ENCODE data around the gene MRO.
"Not testable (repeated sequence)": the region's sequence is repeated elsewhere in the genome, so short reads cannot be mapped to it uniquely, and the experiment has no call there.

The MRO gene

GRCh38 chr18:50859793-50860555, 40.2 kb upstream of the MRO start:
- Mint-ChIP-seq H3K36me3 (ENCODE audit: low read depth) (no peaks in the 10 kb centered on the region), H3K4me3 (no peak overlapping the region), H3K9me3 (no peaks in the 10 kb centered on the region), H3K4me1 (no peaks in the 10 kb centered on the region), H3K27me3 (ENCODE audit: low read depth) (peaks cover 5% of the 10 kb centered on the region), H3K27ac (peak overlapping the region in 1 of 3 experiments; percentile 6)
- no peak for TF ChIP-seq CTCF (IDR thresholded peaks at IDR 0.05; ENCODE audit: unreplicated experiment in 3 of 3)

GRCh38 chr18:50857694-50858093, 37.9 kb upstream of the MRO start:
- Mint-ChIP-seq H3K4me3 (no peak overlapping the region), H3K9me3 (no peaks in the 10 kb centered on the region), H3K27ac (no peak overlapping the region), H3K36me3 (ENCODE audit: low read depth) (no peaks in the 10 kb centered on the region), H3K4me1 (no peaks in the 10 kb centered on the region), H3K27me3 (ENCODE audit: low read depth) (peaks cover 5% of the 10 kb centered on the region)
- TF ChIP-seq CTCF (IDR thresholded peaks at IDR 0.05; ENCODE audit: unreplicated experiment in 3 of 3) = no peak

- not testable (repeated sequence) for H3K36me3 Mint-ChIP-seq (ENCODE audit: low read depth); H3K9me3 Mint-ChIP-seq; H3K27me3 Mint-ChIP-seq (ENCODE audit: low read depth); H3K4me3 Mint-ChIP-seq; H3K4me1 Mint-ChIP-seq; H3K27ac Mint-ChIP-seq
These were observed 37.4 kb upstream of the MRO start for GRCh38 chr18:50857166-50857565.

DNA sequence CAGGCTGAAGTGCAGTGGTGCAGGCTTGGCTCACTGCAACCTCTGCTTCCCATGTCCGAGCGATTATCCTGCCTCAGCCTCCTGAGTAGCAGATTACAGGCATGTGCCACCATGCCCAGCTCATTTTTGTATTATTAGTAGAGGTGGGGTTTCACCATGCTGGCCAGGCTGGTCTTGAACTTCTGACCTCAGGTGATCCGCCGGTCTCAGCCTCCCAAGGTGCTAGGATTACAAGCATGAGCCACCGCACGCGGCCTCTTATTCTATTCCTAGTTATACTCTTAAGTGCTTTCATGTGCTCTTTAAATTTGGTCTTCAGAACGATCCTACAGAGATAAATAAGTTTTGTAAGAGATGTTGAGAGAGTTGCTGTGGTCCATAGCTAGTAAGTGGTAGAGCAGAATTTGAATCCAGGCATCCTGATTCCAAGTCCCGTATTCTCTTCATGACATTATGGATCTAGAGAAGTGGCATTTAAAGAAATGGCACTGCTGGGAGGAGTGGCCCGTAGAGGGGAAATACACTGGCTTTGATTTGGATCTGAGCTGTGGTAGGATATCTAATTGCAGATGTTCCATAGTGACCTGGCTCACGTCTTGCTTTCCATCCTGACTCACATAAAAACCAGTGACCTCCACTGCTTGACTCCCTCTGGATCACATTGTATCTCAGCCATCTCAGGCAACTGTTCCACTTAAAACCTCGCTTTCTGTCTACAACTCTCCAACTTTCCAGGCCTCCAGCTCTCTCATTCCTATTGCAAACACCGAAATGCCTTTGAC, 36.4 kb upstream of the MRO start:
- H3K4me1 Mint-ChIP-seq = no peaks in the 10 kb centered on the region
- H3K27me3 Mint-ChIP-seq (ENCODE audit: low read depth) = peaks cover 5% of the 10 kb centered on the region
- H3K4me3 Mint-ChIP-seq = no peak overlapping the region
- TF ChIP-seq CTCF (IDR thresholded peaks at IDR 0.05; ENCODE audit: unreplicated experiment in 3 of 3) = no peak
- H3K9me3 Mint-ChIP-seq = no peaks in the 10 kb centered on the region
- H3K27ac Mint-ChIP-seq = peak overlapping the region in 1 of 3 experiments; percentile 37
- H3K36me3 Mint-ChIP-seq (ENCODE audit: low read depth) = no peaks in the 10 kb centered on the region

DNA sequence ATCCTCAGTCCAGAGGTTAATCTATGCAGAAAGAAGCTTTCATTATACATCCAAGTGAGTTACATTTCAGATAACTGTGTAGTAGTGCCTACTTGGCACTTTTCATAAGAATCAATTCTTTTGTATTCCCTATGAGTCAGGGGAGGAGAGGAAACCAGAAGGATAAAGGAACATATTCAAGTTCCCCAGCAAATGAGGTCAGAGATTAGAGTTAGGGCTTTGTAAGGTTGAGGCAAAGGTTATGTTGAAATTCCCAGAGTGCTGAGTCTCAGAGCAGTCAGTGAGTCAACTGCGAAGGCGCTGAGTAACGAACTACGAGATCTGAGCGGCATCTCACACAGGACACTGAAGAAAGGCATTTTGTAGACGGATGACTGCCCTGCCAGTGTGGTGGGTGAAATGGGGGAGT, 34.1 kb upstream of the MRO start:
- Mint-ChIP-seq H3K4me3 (no peak overlapping the region), H3K36me3 (ENCODE audit: low read depth) (no peaks in the 10 kb centered on the region), H3K9me3 (no peaks in the 10 kb centered on the region), H3K27me3 (ENCODE audit: low read depth) (peaks cover 5% of the 10 kb centered on the region), H3K27ac (peak overlapping the region; percentile 19 to 94 (median 24)), H3K4me1 (no peaks in the 10 kb centered on the region)
- TF ChIP-seq CTCF (IDR thresholded peaks at IDR 0.05; ENCODE audit: unreplicated experiment in 3 of 3) = no peak

GRCh38 chr18:50850307-50851065, 30.7 kb upstream of the MRO start:
- no peaks in the 10 kb centered on the region for H3K9me3 Mint-ChIP-seq
- H3K27ac Mint-ChIP-seq = no peak overlapping the region
- no peak for TF ChIP-seq CTCF (IDR thresholded peaks at IDR 0.05; ENCODE audit: unreplicated experiment in 3 of 3)
- no peaks in the 10 kb centered on the region for H3K27me3 Mint-ChIP-seq (ENCODE audit: low read depth)
- H3K4me3 Mint-ChIP-seq = no peak overlapping the region
- H3K36me3 Mint-ChIP-seq (ENCODE audit: low read depth) = no peaks in the 10 kb centered on the region
- no peaks in the 10 kb centered on the region for H3K4me1 Mint-ChIP-seq

Measured in nephron (organoid).